GM19455 (cell line): ENCODE results near the gene GLUL.
A peak's percentile ranks its signal among the peaks of the same experiment; 100 is the strongest.
"Not testable (repeated sequence)": the region's sequence is repeated elsewhere in the genome, so short reads cannot be mapped to it uniquely, and the experiment has no call there.

ENCODE experiments used
- ATAC-seq: cut with Tn5 transposase; IDR thresholded peaks from one replicate; pipeline ENCODE4 v1.9.1; 2021; ENCODE audit not compliant: unreplicated experiment

GLUL gene

GRCh38 chr1:182370532-182370931 lies 21.1 kb downstream of the GLUL start:
- no peak for ATAC-seq

- ATAC-seq: peak; percentile 60
These were observed 22.7 kb downstream of the GLUL start for GRCh38 chr1:182368903-182369302.

- ATAC-seq: peak; percentile 41
These were observed 23.2 kb downstream of the GLUL start for GRCh38 chr1:182368358-182368757.

- no peak for ATAC-seq
These were observed 23.7 kb downstream of the GLUL start for GRCh38 chr1:182367926-182368325.

- no peak for ATAC-seq
These were observed 25.0 kb downstream of the GLUL start for GRCh38 chr1:182366596-182366995.

- ATAC-seq: no peak
These were observed 31.9 kb downstream of the GLUL start for GRCh38 chr1:182359645-182360044.

GRCh38 chr1:182357913-182358312 lies 33.7 kb downstream of the GLUL start:
- ATAC-seq: no peak

- ATAC-seq: no peak
These were observed 34.4 kb downstream of the GLUL start for GRCh38 chr1:182357171-182357570.

GRCh38 chr1:182355723-182356098 lies 35.9 kb downstream of the GLUL start:
- ATAC-seq: no peak

GRCh38 chr1:182351790-182352364 lies 39.7 kb downstream of the GLUL start:
- ATAC-seq: no peak

- ATAC-seq: no peak
These were observed 40.8 kb downstream of the GLUL start for GRCh38 chr1:182350839-182351238.

- ATAC-seq: no peak
These were observed 42.4 kb downstream of the GLUL start for GRCh38 chr1:182348961-182349747.

GRCh38 chr1:182347019-182347418 lies 44.6 kb downstream of the GLUL start:
- ATAC-seq: no peak

- no peak for ATAC-seq
These were observed 51.1 kb downstream of the GLUL start for GRCh38 chr1:182340233-182341058.

- no peak for ATAC-seq
These were observed 51.9 kb downstream of the GLUL start for GRCh38 chr1:182339684-182340083.

GRCh38 chr1:182338806-182339370 lies 52.7 kb downstream of the GLUL start:
- ATAC-seq: no peak

- no peak for ATAC-seq
These were observed 53.6 kb downstream of the GLUL start for GRCh38 chr1:182337736-182338571.

- no peak for ATAC-seq
These were observed 55.6 kb downstream of the GLUL start for GRCh38 chr1:182335771-182336566.

- not testable (repeated sequence) for ATAC-seq
These were observed 58.5 kb downstream of the GLUL start for GRCh38 chr1:182333071-182333571.
